HEK293 (cell line): ENCODE measurements around the gene FERMT3.

Experiments
- CTCF ChIP-seq: fragments of 450-650 bp; formaldehyde crosslinking; IDR thresholded peaks from 2 replicates; pipeline ENCODE4 v1.5.1; 2016; ENCODE audit warnings: missing biosample characterization, missing genetic modification characterization
- KLF7 ChIP-seq: fragments of 450-650 bp; formaldehyde crosslinking; IDR thresholded peaks from 2 replicates; pipeline ENCODE4 v1.5.1; 2016; ENCODE audit warnings: missing biosample characterization, missing genetic modification characterization, borderline replicate concordance
- SP7 ChIP-seq: fragments of 450-650 bp; formaldehyde crosslinking; IDR thresholded peaks from 2 replicates; pipeline ENCODE4 v1.5.1; 2016; ENCODE audit warnings: missing biosample characterization, missing genetic modification characterization
- YY2 ChIP-seq: fragments of 450-650 bp; formaldehyde crosslinking; IDR thresholded peaks from 2 replicates; pipeline ENCODE4 v1.5.1; 2016; ENCODE audit warnings: missing biosample characterization, missing genetic modification characterization
- ZBTB10 ChIP-seq: fragments of 450-650 bp; formaldehyde crosslinking; IDR thresholded peaks from 2 replicates; pipeline ENCODE4 v1.5.1; 2016; ENCODE audit warnings: missing biosample characterization, missing genetic modification characterization
- ZBTB44 ChIP-seq: fragments of 450-650 bp; IDR thresholded peaks from 2 replicates; pipeline ENCODE4 v1.5.1; 2018; ENCODE audit warnings: missing biosample characterization, mild to moderate bottlenecking, missing genetic modification characterization
- ZBTB6 ChIP-seq: fragments of 450-650 bp; formaldehyde crosslinking; IDR thresholded peaks from 2 replicates; pipeline ENCODE4 v1.5.1; 2017; ENCODE audit warnings: missing biosample characterization, missing genetic modification characterization
- ZNF10 ChIP-seq: fragments of 450-650 bp; formaldehyde crosslinking; IDR thresholded peaks from 2 replicates; pipeline ENCODE4 v1.5.1; 2017; ENCODE audit warnings: missing biosample characterization, missing genetic modification characterization
- ZNF121 ChIP-seq: fragments of 450-650 bp; formaldehyde crosslinking; IDR thresholded peaks from 2 replicates; pipeline ENCODE4 v1.5.1; 2016; ENCODE audit warnings: missing biosample characterization, missing genetic modification characterization
- ZNF148 ChIP-seq: fragments of 450-650 bp; formaldehyde crosslinking; IDR thresholded peaks from 2 replicates; pipeline ENCODE4 v1.5.0; 2017; ENCODE audit warnings: missing biosample characterization, missing genetic modification characterization, borderline replicate concordance
- ZNF280C ChIP-seq: fragments of 450-650 bp; formaldehyde crosslinking; IDR thresholded peaks from 2 replicates; pipeline ENCODE4 v1.5.1; 2016; ENCODE audit warnings: missing biosample characterization, missing genetic modification characterization
- ZNF394 ChIP-seq: fragments of 450-650 bp; formaldehyde crosslinking; IDR thresholded peaks from 2 replicates; pipeline ENCODE4 v1.5.1; 2016; ENCODE audit warnings: missing biosample characterization, missing genetic modification characterization, mild to moderate bottlenecking, moderate library complexity, borderline replicate concordance
- ZNF449 ChIP-seq: fragments of 450-650 bp; formaldehyde crosslinking; IDR thresholded peaks from 2 replicates; pipeline ENCODE4 v1.5.1; 2017; ENCODE audit warnings: missing biosample characterization, mild to moderate bottlenecking, missing genetic modification characterization, moderate library complexity
- ZNF488 ChIP-seq: fragments of 450-650 bp; formaldehyde crosslinking; IDR thresholded peaks from 2 replicates; pipeline ENCODE4 v1.5.1; 2016; ENCODE audit warnings: missing biosample characterization, missing genetic modification characterization
- ZNF501 ChIP-seq: fragments of 450-650 bp; formaldehyde crosslinking; IDR thresholded peaks from 2 replicates; pipeline ENCODE4 v1.5.1; 2016; ENCODE audit warnings: missing biosample characterization, missing genetic modification characterization
- ZNF558 ChIP-seq: fragments of 450-650 bp; formaldehyde crosslinking; IDR thresholded peaks from 2 replicates; pipeline ENCODE4 v1.5.1; 2016; ENCODE audit warnings: missing biosample characterization, missing genetic modification characterization
- ZNF561 ChIP-seq: fragments of 450-650 bp; IDR thresholded peaks from 2 replicates; pipeline ENCODE4 v1.5.1; 2018; ENCODE audit warnings: missing biosample characterization, missing genetic modification characterization, borderline replicate concordance
- ZNF692 ChIP-seq: fragments of 450-650 bp; formaldehyde crosslinking; IDR thresholded peaks from 2 replicates; pipeline ENCODE4 v1.5.1; 2016; ENCODE audit warnings: missing biosample characterization, missing genetic modification characterization
- ZNF701 ChIP-seq: fragments of 450-650 bp; formaldehyde crosslinking; IDR thresholded peaks from 2 replicates; pipeline ENCODE4 v1.5.1; 2016; ENCODE audit warnings: missing biosample characterization, missing genetic modification characterization
- ZSCAN30 ChIP-seq: fragments of 450-650 bp; IDR thresholded peaks from 2 replicates; pipeline ENCODE4 v1.5.1; 2018; ENCODE audit warnings: missing biosample characterization, mild to moderate bottlenecking, missing genetic modification characterization, moderate library complexity

Gene FERMT3

GRCh38 chr11:64246871-64247728, 40.6 kb downstream of the FERMT3 start, which contains the start of gene PPP1R14B (continued):
- TF ChIP-seq ZNF394 (0 out of 2 replicates have a peak, but pooled peaks have one; percentile 2), ZBTB10 (tag by site-specific recombination) (peak; percentile 64), KLF7 (peak; percentile 68; the same call in 1 of the 2 replicates), ZNF280C (tag by site-specific recombination) (no peak), ZNF558 (tag by site-specific recombination) (no peak), ZNF121 (tag by site-specific recombination) (no peak), SP7 (0 out of 2 replicates have a peak, but pooled peaks have one; percentile 15), ZNF148 (tag by site-specific recombination) (no peak), ZNF692 (tag by site-specific recombination) (peak; percentile 33), ZNF501 (tag by site-specific recombination) (0 out of 2 replicates have a peak, but pooled peaks have one; percentile 52), ZNF10 (peak; percentile 19; the same call in 1 of the 2 replicates), YY2 (tag by site-specific recombination) (0 out of 2 replicates have a peak, but pooled peaks have one; percentile 34), ZNF488 (tag by site-specific recombination) (no peak), ZNF561 (tag by site-specific recombination) (0 out of 2 replicates have a peak, but pooled peaks have one; percentile 55), ZBTB6 (no peak), ZNF701 (no peak), CTCF (tag by site-specific recombination) (peak; percentile 50), ZNF449 (tag by site-specific recombination) (peak; percentile 53; the same call in 1 of the 2 replicates), ZBTB44 (no peak), ZSCAN30 (tag by site-specific recombination) (0 out of 2 replicates have a peak, but pooled peaks have one; percentile 48)
